ENCODE measurements around the gene VASP.

The VASP gene

DNA sequence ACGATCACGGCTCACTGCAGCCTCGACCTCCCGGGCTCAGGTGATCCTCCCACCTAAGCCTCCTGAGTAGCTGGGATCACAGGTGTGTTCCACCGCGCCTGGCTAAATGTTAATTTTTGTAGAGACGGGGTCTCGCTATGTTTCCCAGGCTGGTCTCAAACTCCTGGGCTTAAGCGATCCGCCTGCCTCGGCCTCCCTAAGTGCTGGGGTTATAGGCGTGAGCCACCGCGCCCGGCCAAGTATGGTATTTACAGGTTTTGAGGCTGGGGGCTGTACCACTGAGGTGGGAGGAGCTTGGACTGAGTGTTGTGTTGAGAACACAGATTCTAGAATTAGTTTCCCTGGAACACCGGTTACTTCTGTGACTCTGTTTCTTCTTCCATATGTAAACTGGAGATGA is 9.5 kb upstream of the VASP start:
- no peak for DNase-seq (ENCODE audit: low read depth)
- no peak overlapping the region for H3K4me3 ChIP-seq (ENCODE audit: control insufficient read depth, low read depth, low read length)
- TF ChIP-seq, protein P1, sequence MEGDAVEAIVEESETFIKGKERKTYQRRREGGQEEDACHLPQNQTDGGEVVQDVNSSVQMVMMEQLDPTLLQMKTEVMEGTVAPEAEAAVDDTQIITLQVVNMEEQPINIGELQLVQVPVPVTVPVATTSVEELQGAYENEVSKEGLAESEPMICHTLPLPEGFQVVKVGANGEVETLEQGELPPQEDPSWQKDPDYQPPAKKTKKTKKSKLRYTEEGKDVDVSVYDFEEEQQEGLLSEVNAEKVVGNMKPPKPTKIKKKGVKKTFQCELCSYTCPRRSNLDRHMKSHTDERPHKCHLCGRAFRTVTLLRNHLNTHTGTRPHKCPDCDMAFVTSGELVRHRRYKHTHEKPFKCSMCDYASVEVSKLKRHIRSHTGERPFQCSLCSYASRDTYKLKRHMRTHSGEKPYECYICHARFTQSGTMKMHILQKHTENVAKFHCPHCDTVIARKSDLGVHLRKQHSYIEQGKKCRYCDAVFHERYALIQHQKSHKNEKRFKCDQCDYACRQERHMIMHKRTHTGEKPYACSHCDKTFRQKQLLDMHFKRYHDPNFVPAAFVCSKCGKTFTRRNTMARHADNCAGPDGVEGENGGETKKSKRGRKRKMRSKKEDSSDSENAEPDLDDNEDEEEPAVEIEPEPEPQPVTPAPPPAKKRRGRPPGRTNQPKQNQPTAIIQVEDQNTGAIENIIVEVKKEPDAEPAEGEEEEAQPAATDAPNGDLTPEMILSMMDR (IDR thresholded peaks at IDR 0.05; ENCODE audit: control insufficient read depth, insufficient read depth, low read depth, low read length, missing control alignments), result no peak

DNA sequence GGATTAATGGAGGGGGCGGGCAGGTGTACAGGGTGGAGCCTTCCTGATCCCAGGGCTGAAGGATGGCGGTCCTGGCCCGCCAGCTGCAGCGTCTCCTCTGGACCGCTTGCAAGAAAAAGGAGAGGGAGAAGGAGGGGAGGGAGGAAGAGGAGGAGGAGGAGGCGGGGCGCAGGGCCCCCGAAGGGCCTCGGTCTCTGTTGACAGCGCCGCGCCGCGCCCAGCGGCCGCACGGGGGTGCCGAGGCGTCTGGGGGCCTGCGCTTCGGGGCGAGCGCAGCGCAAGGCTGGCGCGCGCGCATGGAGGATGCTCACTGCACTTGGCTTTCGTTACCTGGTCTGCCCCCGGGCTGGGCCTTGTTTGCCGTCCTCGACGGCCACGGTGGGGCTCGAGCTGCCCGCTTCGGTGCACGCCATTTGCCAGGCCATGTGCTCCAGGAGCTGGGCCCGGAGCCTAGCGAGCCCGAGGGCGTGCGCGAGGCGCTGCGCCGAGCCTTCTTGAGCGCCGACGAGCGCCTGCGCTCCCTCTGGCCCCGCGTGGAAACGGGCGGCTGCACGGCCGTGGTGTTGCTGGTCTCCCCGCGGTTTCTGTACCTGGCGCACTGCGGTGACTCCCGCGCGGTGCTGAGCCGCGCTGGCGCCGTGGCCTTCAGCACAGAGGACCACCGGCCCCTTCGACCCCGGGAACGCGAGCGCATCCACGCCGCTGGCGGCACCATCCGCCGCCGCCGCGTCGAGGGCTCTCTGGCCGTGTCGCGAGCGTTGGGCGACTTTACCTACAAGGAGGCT is 8.7 kb upstream of the VASP start, which contains the start of gene PPM1N:
TSS of gene PPM1N (plus strand) at position 33 of the 785 bp plus-strand sequence. CDS start at position 63, 30 bp downstream.
- TF ChIP-seq, protein P1 (IDR thresholded peaks at IDR 0.05; ENCODE audit: control insufficient read depth, insufficient read depth, low read depth, low read length, missing control alignments), result no peak
- H3K4me3 ChIP-seq (ENCODE audit: control insufficient read depth, low read depth, low read length), result peak within 1 kb of the TSS; percentile 32
- DNase-seq (ENCODE audit: low read depth), result no peak

DNA sequence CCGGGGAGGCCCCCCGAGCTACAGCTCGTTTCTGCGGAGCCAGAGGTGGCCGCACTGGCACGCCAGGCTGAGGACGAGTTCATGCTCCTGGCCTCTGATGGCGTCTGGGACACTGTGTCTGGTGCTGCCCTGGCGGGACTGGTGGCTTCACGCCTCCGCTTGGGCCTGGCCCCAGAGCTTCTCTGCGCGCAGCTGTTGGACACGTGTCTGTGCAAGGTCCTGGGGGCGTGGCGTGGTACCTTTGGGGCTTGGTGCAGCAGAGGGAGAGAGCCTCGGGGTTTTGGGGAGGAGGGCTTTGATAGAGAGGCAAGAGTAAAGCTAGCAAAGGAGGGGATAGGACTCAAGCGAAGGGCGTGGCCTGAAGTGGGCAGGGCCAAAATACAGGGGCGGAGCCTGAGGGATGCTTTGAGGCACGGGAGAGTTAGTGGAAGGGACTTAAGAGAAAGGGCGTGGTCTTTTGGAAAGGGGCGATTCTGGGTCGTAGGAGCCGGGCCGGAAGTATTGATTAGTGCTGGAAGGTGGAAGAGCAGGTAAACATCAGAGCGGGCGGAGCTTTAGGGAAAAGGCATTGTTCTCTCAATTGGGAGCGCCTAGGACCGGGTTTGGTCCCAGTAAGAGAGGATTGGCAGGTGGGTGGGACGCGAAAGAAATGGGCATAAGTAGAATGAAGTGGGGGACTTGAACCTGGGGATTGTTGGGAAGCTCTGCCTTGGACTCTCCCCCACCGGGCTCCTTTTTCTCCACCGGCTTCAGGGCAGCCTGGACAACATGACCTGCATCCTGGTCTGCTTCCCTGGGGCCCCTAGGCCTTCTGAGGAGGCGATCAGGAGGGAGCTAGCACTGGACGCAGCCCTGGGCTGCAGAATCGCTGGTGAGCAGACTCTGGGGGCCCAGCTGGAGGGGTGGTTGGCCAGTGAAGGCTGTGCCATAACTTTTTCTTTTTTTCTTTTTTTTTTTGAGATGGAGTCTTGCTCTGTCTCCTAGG is 7.8 kb upstream of the VASP start:
- DNase-seq (ENCODE audit: low read depth), result no peak
- TF ChIP-seq, protein P1 (IDR thresholded peaks at IDR 0.05; ENCODE audit: control insufficient read depth, insufficient read depth, low read depth, low read length, missing control alignments), result no peak
- no peak overlapping the region for H3K4me3 ChIP-seq (ENCODE audit: control insufficient read depth, low read depth, low read length)

DNA sequence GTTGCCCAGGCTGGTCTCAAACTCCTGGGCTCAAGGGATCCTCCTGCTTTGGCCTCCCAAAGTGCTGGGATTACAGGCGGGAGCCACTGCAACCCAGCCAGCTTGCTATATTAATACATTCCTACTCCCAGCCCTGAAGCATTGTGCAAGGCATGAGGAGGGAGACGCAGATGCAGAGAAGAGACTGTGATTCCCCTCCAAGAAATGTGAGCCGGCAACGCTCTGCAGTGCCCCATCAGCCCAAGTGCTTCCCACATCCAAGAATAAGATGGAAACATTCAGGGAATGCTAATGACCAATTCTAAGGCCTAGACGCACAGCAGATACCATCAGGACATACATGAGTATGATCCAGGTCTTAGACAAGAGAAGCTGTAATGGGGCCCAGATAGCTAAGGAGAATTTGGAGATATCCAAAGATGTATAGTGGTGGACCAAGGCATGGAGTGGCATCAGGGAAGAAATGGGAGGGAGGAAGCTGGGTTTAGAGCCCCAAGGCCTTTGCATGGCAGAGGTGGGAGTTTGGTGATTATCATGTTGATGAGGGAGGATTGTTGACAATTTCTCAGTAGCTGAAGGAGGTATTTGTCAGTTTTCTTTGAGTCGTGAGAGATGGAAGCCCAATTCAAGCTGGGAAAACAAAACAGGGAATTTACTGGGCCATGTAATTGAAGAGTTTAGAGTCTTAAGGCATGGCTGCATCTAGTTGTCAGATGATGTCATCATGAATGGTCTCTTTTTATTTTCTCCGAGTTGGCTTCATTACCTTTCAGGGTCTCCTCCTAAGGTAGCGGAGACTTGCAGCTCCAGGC is 6.2 kb upstream of the VASP start:
- TF ChIP-seq, protein P1 (IDR thresholded peaks at IDR 0.05; ENCODE audit: control insufficient read depth, insufficient read depth, low read depth, low read length, missing control alignments), result no peak
- no peak overlapping the region for H3K4me3 ChIP-seq (ENCODE audit: control insufficient read depth, low read depth, low read length)
- no peak for DNase-seq (ENCODE audit: low read depth)

DNA sequence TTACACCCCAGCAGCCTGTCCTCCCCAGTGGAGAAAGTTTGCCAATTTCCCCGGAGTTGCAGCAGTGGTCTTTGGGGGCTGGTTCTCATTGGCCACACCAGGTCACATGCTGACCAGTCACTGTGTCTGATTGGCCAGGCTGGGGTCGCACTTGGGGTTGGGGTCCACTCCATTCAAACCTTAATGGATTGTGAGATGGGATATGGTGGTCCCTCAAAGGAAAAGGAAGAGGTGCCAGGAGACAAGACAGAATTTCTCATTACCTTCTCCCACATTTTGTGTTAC is 5.6 kb upstream of the VASP start:
- no peak overlapping the region for H3K4me3 ChIP-seq (ENCODE audit: control insufficient read depth, low read depth, low read length)
- TF ChIP-seq, protein P1 (IDR thresholded peaks at IDR 0.05; ENCODE audit: control insufficient read depth, insufficient read depth, low read depth, low read length, missing control alignments), result no peak

DNA sequence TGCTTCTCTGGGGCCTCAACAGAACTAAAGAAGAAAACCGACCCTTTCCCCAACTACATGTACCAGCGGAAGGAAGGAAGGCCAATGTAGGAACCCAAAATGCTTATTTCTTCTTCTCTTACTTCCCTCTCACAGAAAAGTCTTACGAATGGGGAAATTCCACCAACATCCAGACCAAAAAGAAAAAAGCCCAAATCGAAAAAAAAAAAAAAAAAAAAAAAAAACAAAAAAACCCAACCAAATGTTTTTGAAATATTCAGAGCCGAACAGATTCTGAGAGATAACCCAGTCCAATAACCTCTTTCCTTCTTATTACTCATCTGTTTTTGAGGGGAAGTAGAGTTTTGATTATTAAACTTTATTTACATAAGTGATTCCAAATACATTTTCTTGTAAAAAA is 5.2 kb upstream of the VASP start:
- no peak for DNase-seq (ENCODE audit: low read depth)

More for the DNA sequence above, 5.6 kb upstream of the VASP start:
- no peak for DNase-seq (ENCODE audit: low read depth)

More for the DNA sequence above, 5.2 kb upstream of the VASP start:
- TF ChIP-seq, protein P1 (IDR thresholded peaks at IDR 0.05; ENCODE audit: control insufficient read depth, insufficient read depth, low read depth, low read length, missing control alignments), result no peak
- no peak overlapping the region for H3K4me3 ChIP-seq (ENCODE audit: control insufficient read depth, low read depth, low read length)

All from AG09309 (cell line).